Central memory CD4-positive, alpha-beta T cell (primary cell): Measurements from ENCODE around the gene DNAH3.
A peak's percentile ranks its signal among the peaks of the same experiment; 100 is the strongest.
"Not testable (repeated sequence)": the region's sequence is repeated elsewhere in the genome, so short reads cannot be mapped to it uniquely, and the experiment has no call there.

ENCODE experiments used
- DNase-seq: peaks from one replicate; pipeline ENCODE4 v3.0.0; 2022

The DNAH3 gene

GRCh38 chr16:21166561-21166961 is 15.9 kb upstream of the DNAH3 start:
- no peak for DNase-seq

- DNase-seq: no peak
Observed at GRCh38 chr16:21164521-21165168, 14.0 kb upstream of the DNAH3 start.

DNA sequence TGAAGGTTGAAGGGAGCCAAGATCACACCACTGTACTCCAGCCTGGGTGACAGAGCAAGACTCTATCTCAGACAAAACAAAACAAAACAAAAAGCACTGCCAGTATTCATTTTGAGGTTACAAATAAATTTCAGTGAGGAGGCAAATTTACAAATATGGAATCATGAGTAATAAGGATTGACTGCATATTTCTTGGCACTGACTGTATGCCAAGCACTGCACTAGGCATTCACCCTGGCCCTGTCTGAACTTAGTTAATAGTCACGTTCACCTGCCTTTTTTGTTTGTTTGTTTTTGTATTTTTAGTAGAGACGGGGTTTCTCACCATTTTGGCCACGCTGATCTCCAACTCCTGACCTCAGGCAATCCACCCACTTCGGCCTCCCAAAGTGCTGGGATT is 12.9 kb upstream of the DNAH3 start:
- no peak for DNase-seq

DNA sequence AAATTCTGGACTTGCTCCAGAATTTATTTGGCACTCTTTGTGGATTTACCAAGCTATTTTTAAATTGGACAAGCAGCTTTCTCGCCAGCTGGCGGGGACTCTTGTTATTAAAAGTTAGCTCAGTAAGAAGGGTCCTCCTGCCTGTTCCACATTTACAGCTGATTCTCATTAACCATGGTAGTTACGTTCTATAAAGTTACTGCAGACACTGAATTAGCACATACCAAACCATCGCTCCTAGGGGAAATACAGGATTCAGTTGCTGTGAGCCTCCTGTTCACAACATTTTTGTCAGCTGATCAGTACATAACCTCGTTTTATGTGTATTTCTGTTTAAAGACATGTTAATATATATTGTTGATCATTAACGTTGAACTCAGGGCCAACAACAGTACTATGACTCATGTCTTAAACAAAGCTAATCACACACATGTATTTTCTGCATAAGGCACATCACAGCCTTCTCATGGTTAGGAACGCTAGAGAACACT is 12.1 kb upstream of the DNAH3 start:
- DNase-seq: no peak

- DNase-seq: no peak
Observed at GRCh38 chr16:21161211-21161610, 10.6 kb upstream of the DNAH3 start.

- DNase-seq: no peak
Observed at GRCh38 chr16:21160276-21160675, 9.6 kb upstream of the DNAH3 start.

GRCh38 chr16:21159281-21159951 is 8.8 kb upstream of the DNAH3 start:
- DNase-seq: peak; percentile 12

DNA sequence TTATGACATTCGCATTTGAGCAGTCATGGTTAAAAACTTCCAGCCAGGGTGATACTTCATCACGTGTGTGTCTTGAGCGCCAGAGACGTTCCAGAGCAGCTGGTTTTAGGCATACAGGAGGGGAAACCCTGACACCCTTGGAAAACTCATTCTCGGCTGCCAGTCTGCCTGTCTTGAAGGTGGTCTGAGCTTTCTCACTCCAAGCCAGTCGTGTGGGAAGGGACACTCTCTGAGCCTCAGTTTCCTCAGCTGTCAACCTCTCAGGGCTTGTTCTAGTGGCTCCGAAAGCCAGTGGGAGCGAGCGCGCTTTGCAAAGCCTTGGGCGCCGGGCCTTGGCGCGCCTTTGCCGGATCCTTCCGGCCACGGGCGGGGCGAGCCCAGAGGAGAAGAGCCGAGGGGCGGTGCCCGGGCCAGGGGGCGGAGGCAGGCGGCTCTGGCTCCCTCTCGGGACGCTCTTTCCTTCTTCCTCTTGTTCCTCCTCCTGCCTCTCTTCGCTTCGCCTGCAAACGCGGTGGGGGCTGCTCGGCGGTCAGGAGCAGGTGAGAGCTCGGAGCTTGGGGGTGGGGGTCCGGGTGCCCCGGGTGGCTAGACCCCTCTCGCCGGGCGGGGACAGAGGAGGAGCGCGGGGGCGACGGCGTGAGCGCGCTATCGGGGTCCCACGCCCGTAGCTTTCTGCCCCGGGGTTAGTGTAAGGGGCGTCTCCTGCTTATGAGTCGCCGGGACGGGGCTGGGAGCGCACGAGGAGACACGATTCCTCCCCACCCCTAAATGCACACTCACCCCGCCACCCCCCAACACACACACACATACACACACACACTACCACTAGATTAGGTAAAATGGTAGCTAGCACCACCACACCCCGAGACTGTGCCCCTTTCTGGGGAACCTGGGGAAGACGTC is 7.8 kb upstream of the DNAH3 start, which contains the start of gene LDAF1:
LDAF1 (plus strand) TSS at position 467 of the 903 bp plus-strand sequence. CDS start 2,509 bp downstream, outside the sequence.
- DNase-seq: peak; percentile 66

- DNase-seq: no peak
Observed at GRCh38 chr16:21157632-21158031, 7.0 kb upstream of the DNAH3 start.

GRCh38 chr16:21156767-21157467 is 6.3 kb upstream of the DNAH3 start:
- DNase-seq: no peak

DNA sequence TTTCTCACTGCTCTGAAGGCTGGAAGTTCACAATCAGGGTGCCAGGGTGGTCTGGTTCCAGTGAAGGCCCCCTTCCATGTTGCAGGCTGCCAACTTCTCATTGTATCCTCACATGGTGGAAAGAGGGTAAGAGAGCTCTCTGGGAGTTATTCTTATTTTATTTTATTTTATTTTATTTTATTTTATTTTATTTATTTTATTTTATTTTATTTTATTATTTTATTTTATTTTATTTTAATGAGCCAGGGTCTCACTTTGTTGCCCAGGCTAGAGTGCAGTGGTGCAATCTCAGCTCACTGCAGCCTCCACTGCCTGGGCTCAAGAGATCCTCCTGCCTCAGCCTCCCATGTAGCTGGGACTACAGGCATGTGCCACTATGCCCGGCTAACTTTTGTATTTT is 5.4 kb upstream of the DNAH3 start:
- not testable (repeated sequence) for DNase-seq

- not testable (repeated sequence) for DNase-seq
Observed at GRCh38 chr16:21153124-21153729, 2.6 kb upstream of the DNAH3 start.

DNA sequence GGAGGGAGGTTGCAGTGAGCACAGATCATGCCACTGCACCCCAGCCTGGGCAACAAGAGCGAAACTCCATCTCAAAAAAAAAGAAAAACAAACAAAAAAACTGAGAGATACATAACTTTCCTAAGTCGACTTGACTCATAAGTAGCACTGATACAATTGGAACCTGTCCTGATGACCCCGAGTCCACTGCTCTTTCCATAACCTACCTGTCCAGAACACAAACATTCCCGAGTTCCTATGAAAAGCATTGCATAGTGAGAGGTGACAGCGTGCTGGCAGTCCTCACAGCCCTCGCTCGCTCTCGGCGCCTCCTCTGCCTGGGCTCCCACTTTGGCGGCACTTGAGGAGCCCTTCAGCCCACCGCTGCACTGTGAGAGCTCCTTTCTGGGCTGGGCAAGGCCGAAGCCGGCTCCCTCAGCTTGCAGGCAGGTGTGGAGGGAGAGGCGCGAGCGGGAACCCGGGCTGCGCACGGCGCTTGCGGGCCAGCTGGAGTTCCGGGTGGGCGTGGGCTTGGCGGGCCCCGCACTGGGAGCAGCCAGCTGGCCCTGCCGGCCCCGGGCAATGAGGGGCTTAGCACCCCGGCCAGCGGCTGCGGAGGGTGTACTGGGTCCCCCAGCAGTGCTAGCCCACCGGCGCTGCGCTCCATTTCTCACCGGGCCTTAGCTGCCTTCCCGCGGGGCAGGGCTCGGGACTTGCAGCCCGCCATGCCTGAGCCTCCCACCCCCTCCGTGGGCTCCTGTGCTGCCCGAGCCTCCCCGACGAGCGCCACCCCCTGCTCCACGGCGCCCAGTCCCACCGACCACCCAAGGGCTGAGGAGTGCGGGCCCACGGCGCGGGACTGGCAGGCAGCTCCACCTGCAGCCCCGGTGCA is 1.7 kb upstream of the DNAH3 start:
- not testable (repeated sequence) for DNase-seq

DNA sequence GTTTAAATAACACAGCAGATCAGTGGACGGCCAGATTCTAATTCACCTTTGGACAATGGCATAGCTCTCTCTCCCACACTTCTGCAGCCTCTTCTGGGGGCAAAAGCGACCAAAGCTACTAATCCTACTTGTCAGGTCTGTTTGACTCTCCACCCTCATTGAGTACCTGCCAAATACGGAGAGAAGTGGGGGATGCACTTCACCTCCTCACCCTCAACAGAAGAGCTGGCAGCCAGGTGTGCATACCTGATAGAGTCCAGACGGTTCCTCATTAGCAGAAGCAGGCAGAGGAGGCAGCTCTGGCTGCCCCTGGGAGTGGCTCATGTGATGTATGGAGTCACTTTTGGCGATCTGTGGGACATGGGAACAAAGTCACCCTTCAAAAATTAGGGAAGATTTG is 4.9 kb downstream of the DNAH3 start:
- no peak for DNase-seq

GRCh38 chr16:21134053-21134452 is 16.6 kb downstream of the DNAH3 start:
- no peak for DNase-seq

GRCh38 chr16:21130811-21131210 is 19.8 kb downstream of the DNAH3 start:
- DNase-seq: no peak

DNA sequence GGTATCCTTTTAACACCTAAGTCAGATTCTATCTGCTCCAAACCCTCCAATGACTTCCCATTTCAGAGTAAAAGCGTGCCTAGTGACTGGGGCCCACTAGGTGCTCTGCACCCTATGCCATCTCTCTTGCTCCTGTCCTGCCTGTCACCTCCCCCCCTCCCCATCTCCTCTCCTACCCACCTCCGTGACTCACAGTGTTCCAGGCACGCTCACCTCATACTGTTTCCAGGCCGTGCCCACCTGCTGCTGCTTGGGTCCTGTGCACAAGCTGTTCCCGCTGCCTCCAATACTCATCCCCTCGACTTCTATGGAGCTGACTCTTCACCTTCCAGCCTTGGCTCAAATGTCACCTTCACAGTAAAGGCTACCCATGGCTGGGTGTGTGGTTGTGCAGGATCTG is 21.7 kb downstream of the DNAH3 start:
- no peak for DNase-seq

DNA sequence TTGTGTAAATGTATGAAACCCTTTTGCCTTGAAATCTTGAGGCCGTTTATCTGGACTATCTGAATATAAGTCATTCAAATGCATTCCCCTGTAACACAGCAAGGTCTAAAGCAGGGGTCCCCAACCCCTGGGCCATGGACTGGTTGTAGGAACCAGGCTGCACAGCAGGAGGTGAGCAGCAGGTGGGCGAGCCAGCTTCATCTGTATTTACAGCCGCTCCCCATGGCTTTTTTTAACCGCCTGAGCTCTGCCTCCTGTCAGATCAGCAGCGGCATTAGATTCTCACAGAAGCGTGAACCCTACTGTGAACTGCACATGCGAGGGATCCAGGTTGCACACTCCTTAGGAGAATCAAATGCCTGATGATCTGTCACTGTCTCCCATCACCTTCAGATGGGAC is 24.1 kb downstream of the DNAH3 start:
- DNase-seq: no peak

DNA sequence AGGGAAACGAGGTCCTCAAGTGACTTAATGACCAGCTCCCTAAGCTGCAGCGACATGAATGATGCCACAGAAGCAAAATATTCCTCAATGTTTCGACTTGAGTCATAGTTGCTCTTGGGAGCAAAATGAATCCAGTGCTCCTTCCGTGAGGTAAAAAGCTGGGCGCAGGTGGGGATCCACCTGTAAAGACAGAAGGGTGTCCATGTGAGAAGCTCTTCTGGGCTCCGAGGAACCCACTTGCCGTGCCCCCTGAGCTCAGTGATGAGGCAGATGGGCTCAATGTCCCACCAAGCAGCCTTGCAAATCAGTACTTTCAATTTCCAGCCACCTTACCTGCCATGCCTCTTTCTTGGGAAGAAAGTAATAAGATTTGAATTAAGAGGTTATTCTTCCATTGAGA is 25.5 kb downstream of the DNAH3 start:
- DNase-seq: no peak

DNA sequence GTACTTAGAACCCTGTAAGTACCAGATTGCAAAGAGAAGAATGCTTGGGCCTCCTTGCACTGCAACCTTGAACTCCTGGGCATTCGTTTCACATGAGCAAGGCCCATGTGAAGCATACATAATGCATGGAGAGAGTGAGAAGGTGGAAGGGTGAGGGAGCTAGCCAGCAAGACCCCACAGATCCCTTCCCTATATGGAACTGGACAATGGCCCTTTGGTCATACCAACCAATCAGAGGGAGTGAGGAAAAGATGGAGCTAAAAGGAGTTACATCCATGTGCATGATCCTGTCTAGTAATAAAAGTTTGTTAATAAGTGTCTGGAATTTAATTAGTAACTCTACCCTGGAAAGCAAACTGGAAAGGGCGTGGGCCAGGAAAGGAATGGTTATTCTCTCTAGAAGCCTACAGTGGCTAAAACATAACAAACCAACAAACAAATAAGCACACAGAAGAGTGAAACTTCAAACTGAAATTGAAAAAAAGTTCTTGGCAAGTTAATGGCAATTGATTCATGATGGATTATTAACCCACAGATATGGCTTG is 29.6 kb downstream of the DNAH3 start:
- no peak for DNase-seq

- no peak for DNase-seq
Observed at GRCh38 chr16:21117567-21117966, 33.1 kb downstream of the DNAH3 start.
